K562 (cell line): ENCODE results near the gene PGAM4. TPM values are rescaled to one million over a fixed set of nuclear protein-coding genes. Genes with fewer than 3 reads are reported as not detected.

Experiments
- ATAC-seq: fragments of 200-7000 bp; cut with Tn5 transposase; 3 replicates; pipeline ENCODE4 v1.9.1; 2020; ENCODE audit warnings: moderate library complexity
- BruUV-seq: library from RNA; stranded (reverse); fragments of 400-500 nt; replicated peaks from 2 replicates; lab custom pipeline; 2021; lab: Mats Ljungman, UMichigan
- CTCF ChIA-PET: fragments of 300-600 bp; formaldehyde crosslinking; extraction: SDS; loops from one replicate; lab custom pipeline; 2021; ENCODE audit warnings: low intra/inter-chr PET ratio; lab: Yijun Ruan, JAX
- POLR2A ChIA-PET: fragments of 300-600, 350-650 bp; sonication (Branson Sonifier 250); formaldehyde crosslinking; extraction: SDS; loops from one replicate; lab custom pipeline; 2021; ENCODE audit warnings: antibody characterized with exemption, inconsistent platforms; lab: Yijun Ruan, JAX
- DNase-seq, 4 experiments: peaks; one replicate each; pipeline versions ENCODE4 v3.0.0 to v3.0.0-alpha.2; 2011 to 2018; ENCODE audit warnings: low spot score in 3 of 4, mixed read lengths in 3 of 4; ENCODE audit errors: extremely low read depth in 1 of 4
- FAIRE-seq: peaks from 2 replicates; lab custom pipeline; 2011; peaks lifted over from hg19 to GRCh38; lab: Jason Lieb, UNC
- H2AFZ ChIP-seq: 2 replicates; pipeline ENCODE4 v1.6.0; 2011; ENCODE audit warnings: low read depth, low read length, control low read depth, inconsistent platforms
- H3K27ac ChIP-seq: fragments of 200-600 bp; 3 replicates; pipeline ENCODE4 v1.8.0; 2011; ENCODE audit warnings: low read depth, mild to moderate bottlenecking, control low read depth, inconsistent platforms, low read length, moderate library complexity, mixed read lengths; ENCODE audit errors: extremely low read depth
- H3K27me3 ChIP-seq, 2 experiments: fragments of 300-600 bp in 1 of 2; 2 replicates in 1 of 2; 3 replicates in 1 of 2; pipeline versions ENCODE4 v1.6.0 to v1.8.0; 2011; ENCODE audit warnings: inconsistent platforms in 2 of 2, low read length in 2 of 2, mild to moderate bottlenecking in 1 of 2, mixed read lengths in 1 of 2, moderate library complexity in 1 of 2; ENCODE audit not compliant: control insufficient read depth in 2 of 2, insufficient read depth in 2 of 2
- H3K36me3 ChIP-seq: fragments of 300-600 bp; 3 replicates; pipeline ENCODE4 v1.8.0; 2011; ENCODE audit warnings: mild to moderate bottlenecking, low read length, inconsistent platforms; ENCODE audit not compliant: control insufficient read depth, insufficient read depth
- H3K4me1 ChIP-seq, 2 experiments: fragments of 200-600 bp in 1 of 2; replicated peaks in 1 of 2; 2 replicates in 1 of 2; 3 replicates in 1 of 2; pipeline versions ENCODE4 v1.5.1 to v1.8.0; 2011; ENCODE audit warnings: inconsistent platforms in 2 of 2, low read length in 2 of 2, mild to moderate bottlenecking in 1 of 2, mixed read lengths in 1 of 2, moderate library complexity in 1 of 2; ENCODE audit not compliant: control insufficient read depth in 2 of 2, insufficient read depth in 2 of 2
- H3K4me2 ChIP-seq: 2 replicates; pipeline ENCODE4 v1.6.1; 2011; ENCODE audit warnings: low read length, control low read depth, inconsistent platforms, mixed read lengths; ENCODE audit not compliant: insufficient read depth
- H3K4me3 ChIP-seq: fragments of 200-600 bp; sonication (generic), shearing (Covaris generic); 2 replicates; pipeline ENCODE4 v1.5.1; 2016; ENCODE audit warnings: control low read depth, inconsistent platforms
- H3K79me2 ChIP-seq: fragments of 200-600 bp; 3 replicates; pipeline ENCODE4 v1.8.0; 2011; ENCODE audit warnings: low read length, inconsistent platforms; ENCODE audit not compliant: control insufficient read depth, insufficient read depth
- H3K9ac ChIP-seq, 2 experiments: 2 replicates each; pipeline versions ENCODE4 v1.6.0 to v1.6.1; 2011; ENCODE audit warnings: low read depth in 2 of 2, low read length in 2 of 2, control low read depth in 1 of 2, inconsistent platforms in 1 of 2, mild to moderate bottlenecking in 1 of 2, mixed read lengths in 1 of 2; ENCODE audit not compliant: insufficient read depth in 1 of 2
- H3K9me1 ChIP-seq: one replicate; pipeline ENCODE4 v1.6.0; 2011; ENCODE audit warnings: inconsistent platforms, mild to moderate bottlenecking, low read length, moderate library complexity; ENCODE audit not compliant: control insufficient read depth, insufficient read depth
- H3K9me3 ChIP-seq: replicated peaks from 2 replicates; pipeline ENCODE4 v1.5.1; 2011; ENCODE audit warnings: low read depth, low read length, inconsistent platforms; ENCODE audit not compliant: control insufficient read depth, insufficient read depth
- H4K20me1 ChIP-seq: replicated peaks from 2 replicates; pipeline ENCODE4 v1.6.1; 2011; ENCODE audit warnings: low read length, inconsistent platforms, mixed read lengths; ENCODE audit not compliant: control insufficient read depth, insufficient read depth
- KDM5B ChIP-seq: fragments of 200-600 bp; sonication (generic); IDR thresholded peaks from 2 replicates; pipeline ENCODE4 v1.6.1; 2012; ENCODE audit warnings: low read depth, mild to moderate bottlenecking, moderate library complexity, low read length, control low read depth, inconsistent platforms; ENCODE audit not compliant: insufficient replicate concordance
- MAX ChIP-seq: sonication (generic); formaldehyde crosslinking; IDR thresholded peaks from 2 replicates; pipeline ENCODE4 v1.9.0; 2022; ENCODE audit warnings: mild to moderate bottlenecking, missing genetic modification reagents
- PURB ChIP-seq: sonication (generic); formaldehyde crosslinking; IDR thresholded peaks from 2 replicates; pipeline ENCODE4 v1.9.0; 2021; ENCODE audit warnings: low read depth, mild to moderate bottlenecking, missing genetic modification reagents
- SPI1 ChIP-seq: IDR thresholded peaks from 2 replicates; pipeline ENCODE4 v1.6.1; 2011; ENCODE audit warnings: low read depth, low read length, control low read depth, borderline replicate concordance
- WGBS: fragments of 100-300 bp; shearing (Covaris generic); methylation state at CpG from one replicate; pipeline ENCODE4 v1.1.6; 2016; ENCODE audit warnings: low coverage, mixed read lengths; ENCODE audit not compliant: insufficient coverage; ENCODE audit errors: missing lambda C conversion rate; 5-methylcytosine and 5-hydroxymethylcytosine counted together
- in situ Hi-C: fragments of 300-500 bp; cut with MboI; formaldehyde crosslinking; loops from 4 replicates; pipeline ENCODE4 v1.15.0; 2018; ENCODE audit warnings: inconsistent platforms, mixed read lengths
- intact Hi-C: fragments of 100-400 bp; cut with micrococcal nuclease; formaldehyde crosslinking; loops from 2 replicates; pipeline ENCODE4 v1.14.2; 2022
- polyA plus RNA-seq, 8 experiments: library from polyadenylated mRNA; depleted of rRNA in 4 of 8; stranded (reverse) in 5 of 8; unstranded in 3 of 8; fragments of >200 nt; fragmentation: Nextera tagmentation in 2 of 8; fragmentation: Illumina TruSeq in 1 of 8; extraction: Ambion mirVana in 2 of 8; extraction: Trizol in 1 of 8; gene quantifications; 2 replicates each; pipeline versions ENCODE4 v1.2.1 to v1.2.3, GENCODE V29; 2011 to 2014; ENCODE audit warnings: inconsistent platforms in 1 of 8, missing spikeins in 1 of 8
- total RNA-seq, 7 experiments: library from RNA; depleted of rRNA in 6 of 7; stranded (reverse); fragments of >200 nt in 6 of 7; fragmentation: Illumina TruSeq in 2 of 7; extraction: Trizol in 2 of 7; gene quantifications; 2 replicates each; pipeline versions ENCODE4 v1.2.1 to v1.2.3, GENCODE V29; 2011 to 2021; ENCODE audit warnings: low replicate concordance in 1 of 7

PGAM4 gene
- total and polyA plus RNA-seq, 9 of the 15 experiments (the other 6 are each of a cell fraction or from before 2014, with no cell fraction given) = 0.55 to 0.75 TPM; not detected in 7

- peak; percentile 71 for ATAC-seq
- intact Hi-C loops = loop anchor here (5.0 kb wide), 1 partner anchor 50 kb away; the partner anchor contains the start of gene ATP7A
- POLR2A ChIA-PET = interaction anchor here (1.0 kb wide), 1 partner anchor 9 kb away, joined by 4 read pairs; no protein-coding TSS in a partner anchor
Observed at GRCh38 chrX:77962068-77962902, 7.2 kb downstream of the PGAM4 start.

More at GRCh38 chrX:77962068-77962902, 7.2 kb downstream of the PGAM4 start:
- in situ Hi-C loops = no loop called here
- no peaks in the 10 kb centered on the region for H3K36me3 ChIP-seq
- no peaks in the 10 kb centered on the region for H3K9me1 ChIP-seq
- peak overlapping the region; percentile 60 for H3K4me2 ChIP-seq
- no peaks in the 10 kb centered on the region for H3K27me3 ChIP-seq
- peak overlapping the region; percentile 30 to 71; a peak in 3 of 4 replicates for H3K9ac ChIP-seq
- no peaks in the 10 kb centered on the region; a peak in 2 of 5 replicates for H3K4me1 ChIP-seq
- H3K79me2 ChIP-seq = peaks cover 71% of the 10 kb centered on the region
- DNase-seq (no peak), FAIRE-seq (peak; percentile 48)
- H2AFZ ChIP-seq = 0 out of 2 replicates have a peak overlapping the region, but pooled peaks have one; percentile 8
- peak overlapping the region; percentile 11; the same call in 1 of the 2 replicates for H3K4me3 ChIP-seq
- no peaks in the 10 kb centered on the region for H3K9me3 ChIP-seq
- H4K20me1 ChIP-seq = no peaks in the 10 kb centered on the region
- TF ChIP-seq PURB (CRISPR knock-in tag) (no peak), KDM5B (no peak), MAX (CRISPR knock-in tag) (no peak), SPI1 (peak; percentile 2; the same call in 1 of the 2 replicates)
- peak overlapping the region; percentile 60; the same call in 2 of the 3 replicates for H3K27ac ChIP-seq
- CTCF ChIA-PET = no interaction called here
- no TSS peak for BruUV-seq
- WGBS = 6% methylated on average over 13 of the region's 13 CpGs
